Ovary (tissue), 3 donors: ENCODE data around the gene CAMTA1.

Experiments used
- CTCF ChIP-seq, 3 donors: fragments of 450-650 bp in 2 of 3; fragments of 200-600 bp in 1 of 3; IDR thresholded peaks; one replicate each; pipeline versions ENCODE4 v1.5.1 to v1.8.0; 2016 to 2022; ENCODE audit warnings: antibody characterized with exemption in 3 of 3, mild to moderate bottlenecking in 1 of 3
- EP300 ChIP-seq: sonication (generic); formaldehyde crosslinking; IDR thresholded peaks from one replicate; pipeline ENCODE4 v1.6.1; 2017; ENCODE audit warnings: antibody characterized with exemption
- POLR2A ChIP-seq: fragments of 450-650 bp; IDR thresholded peaks from one replicate; pipeline ENCODE4 v1.6.1; 2017; ENCODE audit warnings: antibody characterized with exemption, mild to moderate bottlenecking, moderate library complexity
- donor health status: DM: no; HTN: no; CAD: no.

- no peak for TF ChIP-seq EP300
- TF ChIP-seq POLR2A: no peak
- no peak for TF ChIP-seq CTCF (IDR thresholded peaks at IDR 0.05)
These were observed 588.8 kb downstream of the CAMTA1 start for GRCh38 chr1:7373876-7374562.
